ENCODE results near the gene NOXO1.

The NOXO1 gene

DNA sequence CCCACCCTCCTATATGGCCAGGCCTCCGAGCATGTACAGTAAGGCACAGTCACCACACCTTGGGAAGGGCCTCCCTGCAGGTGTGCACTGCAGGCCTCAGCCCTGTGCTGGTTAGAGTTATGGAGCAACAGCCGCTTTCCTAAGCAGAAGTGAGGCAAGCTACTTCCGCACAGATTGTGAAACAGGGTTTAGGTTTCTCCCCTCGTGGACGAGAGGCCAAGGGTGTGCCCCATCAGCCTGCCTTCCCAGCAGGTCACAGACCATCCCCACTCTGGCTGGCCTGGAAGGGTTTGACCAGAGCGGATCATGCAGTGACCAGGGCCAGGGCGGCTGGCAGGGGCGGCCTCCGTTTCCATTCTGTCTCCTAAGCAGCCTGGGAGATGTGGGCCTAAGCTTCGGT is 43.0 kb downstream of the NOXO1 start:
- no peak for DNase-seq

DNA sequence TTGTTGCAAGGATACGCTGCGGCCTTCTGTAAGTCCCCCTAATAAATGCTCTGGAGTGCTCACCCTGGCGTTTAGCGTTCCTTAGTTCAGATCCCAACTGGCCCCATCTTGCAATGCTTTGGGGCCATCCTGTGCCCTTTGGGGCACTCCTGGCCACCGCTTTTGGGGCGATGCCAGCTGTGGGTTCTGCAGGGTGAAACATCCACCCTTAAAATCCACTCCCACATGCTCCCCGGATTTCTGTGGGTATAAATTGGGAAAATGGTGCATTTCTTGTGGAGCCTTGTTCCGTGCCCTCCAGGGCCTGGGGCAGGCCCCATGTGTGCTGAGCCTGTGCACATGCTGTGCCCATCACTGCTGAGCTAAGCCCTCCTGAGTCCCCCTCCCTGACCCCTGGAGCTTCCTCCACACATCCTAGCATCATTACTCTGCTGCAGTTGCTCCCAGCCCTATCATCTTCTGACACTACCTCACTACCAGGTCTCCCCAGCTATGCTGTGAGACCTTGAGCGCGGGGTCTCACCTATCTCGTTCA is 44.3 kb downstream of the NOXO1 start:
- DNase-seq: no peak

- DNase-seq: no peak
These were observed 48.1 kb downstream of the NOXO1 start for GRCh38 chr16:1933097-1933661.

- no peak for DNase-seq
These were observed 48.9 kb downstream of the NOXO1 start for GRCh38 chr16:1932050-1933028.

GRCh38 chr16:1930338-1930720 is 50.9 kb downstream of the NOXO1 start:
- no peak for DNase-seq

DNA sequence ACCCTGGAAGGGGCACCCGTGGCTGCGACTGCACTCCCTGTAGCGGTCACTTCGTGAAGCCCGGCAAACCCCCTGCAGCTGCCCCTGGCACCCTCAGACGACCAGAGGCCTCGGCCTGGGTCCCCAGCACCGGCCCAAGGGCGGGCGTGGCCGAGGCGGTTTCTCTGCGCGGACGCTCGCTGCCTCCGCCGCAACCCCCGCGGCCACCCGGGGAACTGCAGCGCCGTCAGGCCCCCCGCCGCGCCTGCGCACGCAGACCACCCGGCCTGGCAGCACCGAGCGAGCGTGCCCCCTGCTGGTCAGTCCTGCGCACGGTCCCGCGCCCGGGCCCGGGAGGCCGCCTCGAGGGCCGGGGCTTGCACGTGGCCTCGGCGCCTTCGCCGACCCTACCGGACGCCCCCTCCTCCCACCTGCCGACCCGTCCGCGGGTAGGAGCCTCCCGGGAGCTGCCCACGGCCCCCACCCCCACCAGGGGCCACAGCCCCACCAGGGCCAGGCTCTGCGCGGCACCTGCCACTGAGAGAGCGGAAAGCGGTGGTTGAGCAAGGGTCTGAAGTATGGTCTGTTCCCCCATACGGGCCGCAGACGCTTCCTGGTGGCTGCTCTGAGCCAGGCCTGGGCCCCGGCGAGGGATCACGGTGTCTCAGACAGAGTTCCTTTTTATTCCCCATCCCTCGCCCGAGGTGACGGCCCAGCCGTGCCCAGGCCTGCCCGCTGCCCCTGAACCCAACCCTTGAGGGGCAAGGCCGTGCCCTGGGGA is 51.5 kb downstream of the NOXO1 start:
- DNase-seq: peak; percentile 93

DNA sequence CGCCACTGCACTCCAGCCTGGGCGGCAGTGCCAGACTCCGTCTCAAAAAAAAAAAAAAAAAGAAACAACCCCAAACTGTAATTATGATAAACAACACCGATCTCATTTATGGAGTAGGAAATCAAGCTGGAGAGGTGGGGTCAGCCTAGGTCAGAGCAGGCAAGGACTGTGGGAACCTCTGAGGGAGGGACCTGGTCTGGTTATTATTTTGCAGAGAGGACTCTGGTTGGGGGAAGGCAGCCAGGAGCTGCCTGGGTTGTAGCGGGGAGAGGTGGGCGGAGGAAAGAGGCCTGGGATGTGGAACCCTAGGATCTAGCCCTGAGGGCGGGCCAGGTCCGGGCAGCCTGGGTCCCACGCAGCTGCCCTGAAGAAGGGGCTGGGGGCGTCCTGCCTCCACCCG is 52.2 kb downstream of the NOXO1 start:
- DNase-seq: peak; percentile 35

Measured in CD4-positive, alpha-beta T cell treated with Interleukin-6 for 4 hours (primary cell).